Forelimb muscle (tissue), 1 donor: ENCODE measurements around the gene CGREF1. TPM values are rescaled to one million over a fixed set of nuclear protein-coding genes. Genes with fewer than 3 reads are reported as not detected.
"Not testable (repeated sequence)": the region's sequence is repeated elsewhere in the genome, so short reads cannot be mapped to it uniquely, and the experiment has no call there.

ENCODE experiments used
- DNase-seq: peaks from one replicate; pipeline ENCODE4 v3.0.0-alpha.2; 2013; ENCODE audit warnings: low read depth
- polyA plus RNA-seq: library from polyadenylated mRNA; unstranded; fragments of 120-200 nt; gene quantifications from one replicate; pipeline ENCODE4 v1.2.1, GENCODE V29; 2013; ENCODE audit not compliant: insufficient read length

Gene CGREF1
- polyA plus RNA-seq, 1 donor, result 1.0 TPM

- not testable (repeated sequence) for DNase-seq
These were observed 7.4 kb downstream of the CGREF1 start for GRCh38 chr2:27111392-27112078.

- DNase-seq, result not testable (repeated sequence)
These were observed 8.2 kb downstream of the CGREF1 start for GRCh38 chr2:27110603-27111352.

- DNase-seq, result no peak
These were observed 9.8 kb downstream of the CGREF1 start for GRCh38 chr2:27109083-27109482.

- DNase-seq, result no peak
These were observed 10.7 kb downstream of the CGREF1 start for GRCh38 chr2:27108221-27108620.

- DNase-seq, result no peak
These were observed 12.9 kb downstream of the CGREF1 start for GRCh38 chr2:27105981-27106380.

- no peak for DNase-seq
These were observed 16.6 kb downstream of the CGREF1 start for GRCh38 chr2:27102329-27102728.

DNA sequence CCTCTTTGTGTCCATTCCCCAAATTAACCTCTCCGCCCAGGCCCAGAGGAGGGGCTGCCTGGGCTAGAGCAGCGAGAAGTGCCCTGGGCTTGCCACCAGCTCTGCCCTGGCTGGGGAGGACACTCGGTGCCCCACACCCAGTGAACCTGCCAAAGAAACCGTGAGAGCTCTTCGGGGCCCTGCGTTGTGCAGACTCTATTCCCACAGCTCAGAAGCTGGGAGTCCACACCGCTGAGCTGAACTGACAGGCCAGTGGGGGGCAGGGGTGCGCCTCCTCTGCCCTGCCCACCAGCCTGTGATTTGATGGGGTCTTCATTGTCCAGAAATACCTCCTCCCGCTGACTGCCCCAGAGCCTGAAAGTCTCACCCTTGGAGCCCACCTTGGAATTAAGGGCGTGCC, 18.9 kb downstream of the CGREF1 start:
- no peak for DNase-seq

- DNase-seq, result no peak
These were observed 19.5 kb downstream of the CGREF1 start for GRCh38 chr2:27099334-27099955.

- DNase-seq, result no peak
These were observed 21.6 kb downstream of the CGREF1 start for GRCh38 chr2:27097341-27097740.

DNA sequence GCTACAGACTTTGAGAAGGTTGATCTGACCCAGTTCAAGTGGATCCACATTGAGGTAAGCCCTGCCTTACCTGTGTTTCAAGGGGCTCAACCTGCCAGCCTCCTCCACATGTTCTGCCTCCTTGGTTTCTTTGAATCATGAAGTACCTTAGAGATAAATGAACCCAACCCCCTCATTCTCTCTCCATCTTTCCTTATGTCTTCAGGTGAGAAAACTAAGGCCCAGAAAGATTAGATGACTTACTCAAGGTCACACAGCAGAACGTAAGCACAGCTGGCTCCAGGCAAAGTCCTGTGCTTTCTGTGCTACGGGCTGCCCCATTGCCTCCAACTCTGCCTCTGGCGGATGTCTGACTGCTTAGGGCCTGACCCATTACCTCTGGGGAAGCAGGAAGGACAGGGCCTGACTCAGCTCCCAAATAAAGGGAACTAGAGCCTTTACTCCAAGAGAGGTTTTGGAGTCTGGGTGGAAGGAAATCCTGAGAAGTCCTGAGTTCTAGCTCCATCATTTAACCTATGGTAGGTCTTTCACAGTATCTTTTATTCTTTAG, 22.1 kb downstream of the CGREF1 start:
- no peak for DNase-seq

- no peak for DNase-seq
These were observed 22.9 kb downstream of the CGREF1 start for GRCh38 chr2:27095745-27096651.

- no peak for DNase-seq
These were observed 23.5 kb downstream of the CGREF1 start for GRCh38 chr2:27095427-27095744.

DNA sequence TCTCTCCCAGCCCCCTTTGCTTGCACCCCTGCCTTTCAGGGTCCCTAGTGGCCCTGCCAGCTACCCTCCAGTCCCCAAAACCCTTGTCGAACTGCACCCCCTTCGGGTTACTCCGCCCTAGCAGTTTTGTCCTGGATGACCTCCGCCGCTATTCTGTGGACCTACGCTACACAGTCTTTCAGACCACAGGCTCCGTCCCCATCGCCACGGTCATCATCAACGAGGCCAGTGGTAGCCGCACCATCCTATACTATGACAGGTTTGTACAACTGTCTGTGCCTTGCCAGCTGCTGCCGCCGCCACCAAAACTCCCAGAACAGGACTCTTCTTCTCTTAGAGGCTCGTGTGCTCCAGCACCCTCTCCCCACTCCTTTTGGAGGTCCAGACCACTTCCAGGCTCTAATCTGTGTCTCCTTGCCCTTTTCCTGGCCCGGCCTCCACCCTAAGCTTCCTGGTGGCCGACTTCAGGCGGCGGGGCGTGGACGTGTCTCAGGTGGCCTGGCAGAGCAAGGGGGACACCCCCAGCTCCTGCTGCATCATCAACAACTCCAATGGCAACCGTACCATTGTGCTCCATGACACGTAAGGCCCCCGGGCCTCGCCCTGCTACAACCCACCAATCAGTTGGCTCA, 24.5 kb downstream of the CGREF1 start:
- DNase-seq, result no peak

DNA sequence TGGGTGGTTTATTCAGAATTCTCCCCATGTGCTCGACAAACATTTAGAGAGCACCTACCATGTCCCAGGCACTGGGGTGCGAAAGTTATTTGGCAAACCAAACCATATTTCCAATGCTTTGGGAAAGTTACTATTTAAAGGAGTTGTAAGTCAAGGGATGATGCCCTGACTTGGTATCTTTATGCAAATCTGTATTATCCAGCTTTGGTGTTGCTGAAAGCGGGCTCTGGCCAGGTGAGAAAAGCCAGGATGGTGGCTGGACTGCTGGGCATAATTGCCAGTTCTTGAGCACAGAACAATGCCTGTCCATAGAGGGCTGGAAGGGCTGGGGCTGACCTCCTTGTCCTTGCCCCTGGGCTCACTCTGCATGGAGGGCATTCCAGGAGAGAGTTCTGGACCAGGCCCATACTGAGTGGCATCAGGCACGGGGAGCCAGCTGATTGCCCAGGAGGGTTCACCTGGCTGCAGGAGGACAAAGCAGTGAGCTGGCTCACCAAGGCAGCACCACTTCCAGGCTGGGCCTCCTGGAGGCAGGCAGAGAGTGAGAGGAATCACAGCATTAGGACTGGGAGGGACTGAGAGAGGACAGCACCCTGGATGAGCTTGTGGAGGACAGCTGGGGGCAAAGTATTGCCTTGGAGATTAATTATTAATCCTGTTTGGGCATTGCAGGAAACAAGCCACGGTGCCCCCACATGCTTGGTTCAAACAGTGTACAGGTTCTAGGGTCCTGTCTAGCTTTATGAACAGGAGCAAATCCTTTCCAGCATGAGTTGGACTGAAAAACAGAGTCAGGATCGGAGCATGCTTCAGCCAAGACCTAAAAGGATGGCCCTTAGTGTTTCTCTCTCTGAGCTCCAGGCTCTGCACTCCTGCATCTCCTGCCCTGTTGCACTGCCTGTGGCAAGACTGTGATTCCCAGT, 25.2 kb downstream of the CGREF1 start:
- no peak for DNase-seq

DNA sequence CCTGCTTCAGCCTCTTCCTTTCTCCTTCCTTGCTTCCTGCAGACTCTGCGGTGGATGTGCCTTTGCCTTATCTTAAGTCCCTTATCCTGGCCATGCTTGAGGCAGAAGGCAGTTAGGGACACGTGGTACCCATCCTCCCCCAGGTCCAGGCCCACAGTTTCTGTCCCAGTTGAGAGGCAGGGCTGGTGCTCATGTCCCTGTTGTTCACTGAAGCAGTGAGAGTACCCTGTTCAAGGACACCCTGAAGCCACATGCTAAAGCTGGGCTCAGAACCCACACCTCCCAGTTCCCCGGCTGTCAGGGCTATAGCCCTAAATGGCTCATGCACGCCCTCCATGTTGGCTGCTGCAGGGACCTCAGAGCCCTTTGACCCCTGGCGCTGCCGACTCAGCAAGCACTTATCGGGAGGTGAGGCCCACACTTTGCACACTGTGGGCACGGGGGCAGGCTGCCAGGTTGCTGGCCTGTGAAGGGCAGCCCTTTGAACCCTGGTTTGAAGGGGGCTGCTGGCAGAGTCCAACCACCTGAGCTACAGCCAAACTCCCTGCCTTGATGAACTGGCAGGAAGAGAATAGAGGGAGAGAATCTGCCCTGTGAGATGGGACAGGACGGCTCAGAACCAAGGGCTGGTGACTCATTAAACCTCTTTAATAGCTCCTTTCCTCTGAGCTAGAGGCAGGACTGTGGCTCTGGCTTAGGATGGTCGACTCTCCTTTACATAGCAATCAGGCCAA, 26.1 kb downstream of the CGREF1 start:
- DNase-seq, result no peak

DNA sequence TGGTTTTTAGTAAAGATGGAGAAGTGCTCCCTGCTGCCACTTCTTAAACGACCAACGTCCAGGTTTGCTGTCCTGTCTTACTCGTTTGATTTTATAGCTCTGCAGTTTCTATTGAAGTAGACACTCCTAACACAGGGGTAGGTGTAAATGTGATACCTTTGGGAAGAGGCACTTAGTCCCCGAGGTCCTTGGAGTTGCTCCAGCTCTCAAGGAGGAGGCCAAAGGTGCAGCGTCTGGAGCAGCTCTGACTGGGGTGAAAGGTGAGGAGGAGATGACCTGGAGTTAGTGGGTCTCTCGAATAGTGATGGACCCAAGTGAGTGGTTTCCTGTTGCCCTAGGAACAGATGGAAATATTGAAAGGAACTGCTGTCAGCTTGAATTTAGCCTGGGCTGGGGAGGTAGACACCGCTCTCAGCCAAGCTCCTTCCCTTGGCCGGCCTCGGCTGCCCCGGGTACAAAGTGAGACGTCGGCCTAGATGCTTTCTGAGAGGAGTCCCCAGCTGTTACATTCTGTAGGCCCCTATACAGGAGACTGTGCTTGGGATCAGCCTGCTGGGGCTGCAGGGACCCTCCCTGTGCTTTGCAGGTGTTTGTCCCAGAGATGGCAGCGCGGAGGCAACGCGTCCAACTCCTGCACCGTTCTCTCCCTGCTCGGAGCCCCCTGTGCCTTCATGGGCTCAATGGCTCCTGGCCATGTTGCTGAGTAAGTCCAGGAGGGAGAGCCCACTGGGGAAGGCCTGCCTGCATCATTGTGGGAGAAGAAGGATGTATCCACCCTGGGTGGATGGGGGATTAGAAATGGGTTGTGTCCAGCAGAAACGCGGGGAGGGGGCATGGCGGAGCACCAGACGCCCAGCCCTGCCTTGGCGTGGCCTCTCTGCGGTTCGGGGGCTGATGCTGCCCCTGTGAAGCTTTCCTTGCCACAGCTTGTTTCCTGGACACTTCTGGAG, 26.9 kb downstream of the CGREF1 start:
- DNase-seq, result no peak

DNA sequence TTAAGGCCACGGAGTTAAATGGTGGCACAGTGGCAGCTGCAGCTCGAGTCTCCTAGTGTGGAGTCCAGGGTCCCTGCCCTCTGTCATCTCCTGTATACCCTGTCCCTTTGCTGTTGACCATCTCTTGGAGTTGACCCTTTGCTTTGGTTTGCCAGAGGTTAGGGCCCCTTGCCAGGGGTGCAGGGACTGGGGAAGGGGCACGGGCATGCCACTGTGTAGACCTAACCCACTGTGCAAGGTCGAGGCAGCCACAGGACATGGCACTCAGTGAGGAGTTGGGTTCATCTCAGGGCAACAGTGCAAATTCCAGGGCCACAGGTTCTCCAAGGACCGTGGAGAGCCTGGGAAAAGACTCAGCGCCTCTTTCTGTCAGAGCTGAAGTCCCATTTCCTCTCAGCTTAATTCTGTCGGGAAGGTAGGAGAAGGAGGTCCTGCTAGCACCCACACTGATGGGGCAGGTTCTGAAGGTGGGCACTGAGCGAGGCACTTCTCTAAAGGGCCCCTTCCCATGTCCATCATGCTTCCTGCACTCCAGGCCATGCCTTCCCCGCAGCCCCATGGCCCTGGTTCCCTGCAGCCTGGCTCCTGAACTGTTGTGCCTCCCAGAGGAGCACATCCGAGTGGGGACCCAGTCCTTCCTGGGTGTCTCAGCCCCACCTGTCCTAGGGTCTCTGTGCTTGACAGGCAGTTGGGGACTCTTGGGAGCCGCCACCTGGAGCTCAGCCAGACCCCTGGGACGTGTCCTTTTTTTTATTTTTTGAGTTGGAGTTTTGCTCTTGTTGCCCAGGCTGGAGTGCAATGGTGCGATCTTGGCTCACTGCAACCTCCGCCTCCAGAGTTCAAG, 29.6 kb downstream of the CGREF1 start:
- DNase-seq, result no peak
